ENCODE results near the gene SDC1. TPM values are rescaled to one million over a fixed set of nuclear protein-coding genes. Genes with fewer than 3 reads are reported as not detected.

SDC1 gene
- total and polyA plus RNA-seq, 2 of the 8 experiments (the other 6 are each of a cell fraction or from before 2014, with no cell fraction given) = 45.3 to 73.3 TPM

- no peak for TF ChIP-seq SIN3A (conservative IDR thresholded peaks at IDR 0.05 in 1 of 2, IDR thresholded peaks at IDR 0.05 in 1 of 2; ENCODE audit: low read depth in 1 of 2, low read length in 2 of 2)
- no peak for TF ChIP-seq CTBP2 (IDR thresholded peaks at IDR 0.05; ENCODE audit: borderline replicate concordance, insufficient read depth, insufficient read length, low read length)
- no peak for TF ChIP-seq RFX5 (IDR thresholded peaks at IDR 0.05; ENCODE audit: borderline replicate concordance, low read depth, low read length)
- TF ChIP-seq EZH2 (IDR thresholded peaks at IDR 0.05; ENCODE audit: low read depth, low read length, severe bottlenecking) = no peak
- no peak for TF ChIP-seq HDAC6 (IDR thresholded peaks at IDR 0.05; ENCODE audit: low read depth, low read length)
- no peak for TF ChIP-seq FOSL1 (IDR thresholded peaks at IDR 0.05; ENCODE audit: insufficient read depth, low read depth, low read length)
- TF ChIP-seq POU5F1 (IDR thresholded peaks at IDR 0.05; ENCODE audit: low read depth, low read length) = no peak
Observed at GRCh38 chr2:20188201-20188600, 36.7 kb downstream of the SDC1 start (continued).
